Heart right ventricle (tissue), 16 donors: ENCODE data around the gene PNKD. TPM values are rescaled to one million over a fixed set of nuclear protein-coding genes. Genes with fewer than 3 reads are reported as not detected.
A peak's percentile ranks its signal among the peaks of the same experiment; 100 is the strongest.

Experiments used
- ATAC-seq, 8 donors: fragments of 200-7000 bp; cut with Tn5 transposase; one replicate each; pipeline ENCODE4 v1.9.1; 2020; ENCODE audit warnings: mild to moderate bottlenecking in 8 of 8, moderate library complexity in 8 of 8, moderate number of reproducible peaks in 1 of 8
- DNase-seq, 2 donors: peaks; one replicate each; pipeline ENCODE4 v3.0.0-alpha.2; 2020
- H3K27ac ChIP-seq, 10 donors: fragments of 200-600 bp; sonication (generic) in 2 of 10; one replicate each; pipeline versions ENCODE4 v1.5.0 to v1.8.0; 2020 to 2022; ENCODE audit warnings: mild to moderate bottlenecking in 3 of 10
- H3K27me3 ChIP-seq, 7 donors: fragments of 200-600 bp; one replicate each; pipeline ENCODE4 v1.8.0; 2021 to 2022; ENCODE audit warnings: mild to moderate bottlenecking in 2 of 7
- H3K36me3 ChIP-seq, 9 donors: fragments of 200-600 bp; sonication (generic) in 1 of 9; one replicate each; pipeline versions ENCODE4 v1.5.0 to v1.8.0; 2020 to 2022; ENCODE audit warnings: mild to moderate bottlenecking in 2 of 9
- H3K4me1 ChIP-seq, 9 donors: fragments of 200-600 bp; sonication (generic) in 1 of 9; one replicate each; pipeline versions ENCODE4 v1.5.0 to v1.8.0; 2020 to 2022; ENCODE audit warnings: mild to moderate bottlenecking in 4 of 9
- H3K4me3 ChIP-seq, 10 donors: fragments of 200-600 bp; sonication (generic) in 2 of 10; one replicate each; pipeline versions ENCODE4 v1.5.0 to v1.8.0; 2020 to 2022; ENCODE audit warnings: mild to moderate bottlenecking in 7 of 10, moderate library complexity in 2 of 10
- H3K9me3 ChIP-seq, 11 donors: fragments of 200-600 bp in 10 of 11; sonication (generic) in 2 of 11; one replicate each; pipeline versions ENCODE4 v1.5.0 to v1.8.0; 2013 to 2022; ENCODE audit warnings: mild to moderate bottlenecking in 2 of 11, control low read depth in 1 of 11, moderate library complexity in 1 of 11
- WGBS, 2 donors: extraction: QIAGEN DNeasy Blood & Tissue Kit; methylation state at CpG; one replicate each; pipeline ENCODE4 v1.1.7; 2013; ENCODE audit warnings: inconsistent platforms in 1 of 2; 5-methylcytosine and 5-hydroxymethylcytosine counted together
- intact Hi-C, 10 donors: fragments of 100-400 bp; cut with DNase I; formaldehyde crosslinking; loops; one replicate each; pipeline versions ENCODE4 v1.11.1 to v1.14.2; 2022
- polyA plus RNA-seq, 2 donors: library from polyadenylated mRNA; stranded (reverse); fragments of 200-250 nt; gene quantifications; one replicate each; pipeline ENCODE4 v1.2.3, GENCODE V29; 2013
- total RNA-seq, 10 donors: library from RNA; stranded (reverse); fragmentation: NEBNext Ultra II Directional in 3 of 10; extraction: Animal tissue kit (Norgen Biotek cat#: 25700) in 3 of 10; gene quantifications; one replicate each; pipeline versions ENCODE4 v1.2.1 to v1.2.4, GENCODE V29; 2021 to 2023
- TF ChIP-seq, protein P1 (sequence below), 9 donors: fragments of 200-600 bp; sonication (generic) in 2 of 9; IDR thresholded peaks; one replicate each; pipeline versions ENCODE4 v1.5.0 to v1.8.0; 2021 to 2022; ENCODE audit warnings: antibody characterized with exemption in 9 of 9, mild to moderate bottlenecking in 5 of 9, moderate library complexity in 1 of 9
- donor health status: Arrhythmogenic right ventricular cardiomyopathy.
- donor health status: ischemic (EF 13 %, LVEDD 7.1; RV severe dilation, severe dysfunction).
- donor health status: healthy with polysubstance abuse.
- donor health status: DM: no; HTN: yes; CAD: no.
- donor health status: DM: no; HTN: no; CAD: no.
- donor health status: ischemic (EF 25% LVEDD 6.9; RV normal size, moderate dysfunction).
- donor health status: ischemic (EF 25% LVEDD 5.7; RV mildly dilated, moderate dysfunction).
- donor health status: healthy.
- donor health status: DM: yes; HTN: yes; CAD: no.
- donor health status: Ischemic cardiomyopathy.
- donor health status: ischemic (EF 35%, LVEDD 5.7; RV mildly dilated, moderate dysfunction).
- donor health status: nonischemic (EF 11% LVEDD 7.7; RV severe dilation, severe dysfunction).
- donor health status: DM: yes; HTN: yes; CAD: no.
- donor health status: PGD.
- donor health status: ischemic (EF 29% LVEDD 5.4; RV normal size, mild dysfunction).
- donor health status: nonischemic (EF 23%, LVEDD 6.1; RV moderate dilation, normal function).

The PNKD gene
- total and polyA plus RNA-seq, 12 donors, result 56.9 to 138 (median 75.7) TPM

DNA sequence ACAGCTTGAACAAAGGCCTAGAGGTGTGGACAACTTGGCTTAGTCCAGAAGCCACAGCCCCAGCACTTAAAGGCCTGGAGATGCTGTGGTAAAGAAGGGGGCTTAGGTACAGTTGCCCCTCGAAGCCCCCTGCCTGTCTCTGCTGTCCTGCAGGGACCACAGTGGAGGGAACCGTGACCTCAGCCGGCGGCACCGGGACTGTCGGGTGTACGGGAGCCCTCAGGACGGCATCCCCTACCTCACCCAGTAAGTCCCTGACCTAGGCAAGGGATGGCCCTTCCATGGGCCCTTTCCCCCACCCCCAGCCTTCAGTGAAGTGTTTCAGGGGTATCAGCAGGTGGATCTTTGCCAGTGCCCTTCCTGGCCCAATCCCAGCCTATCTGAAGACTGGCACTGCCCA, 71.1 kb downstream of the PNKD start:
- Histone ChIP-seq H3K36me3 (peaks cover 0 to 32% (median 0%) of the 10 kb centered on the region in 9 donors), H3K4me1 (no peaks in the 10 kb centered on the region), H3K4me3 (no peak overlapping the region), H3K27me3 (no peaks in the 10 kb centered on the region), H3K27ac (no peak overlapping the region), H3K9me3 (no peaks in the 10 kb centered on the region)
- intact Hi-C loops, result no loop called here
- no peak for DNase-seq
- TF ChIP-seq, protein P1, sequence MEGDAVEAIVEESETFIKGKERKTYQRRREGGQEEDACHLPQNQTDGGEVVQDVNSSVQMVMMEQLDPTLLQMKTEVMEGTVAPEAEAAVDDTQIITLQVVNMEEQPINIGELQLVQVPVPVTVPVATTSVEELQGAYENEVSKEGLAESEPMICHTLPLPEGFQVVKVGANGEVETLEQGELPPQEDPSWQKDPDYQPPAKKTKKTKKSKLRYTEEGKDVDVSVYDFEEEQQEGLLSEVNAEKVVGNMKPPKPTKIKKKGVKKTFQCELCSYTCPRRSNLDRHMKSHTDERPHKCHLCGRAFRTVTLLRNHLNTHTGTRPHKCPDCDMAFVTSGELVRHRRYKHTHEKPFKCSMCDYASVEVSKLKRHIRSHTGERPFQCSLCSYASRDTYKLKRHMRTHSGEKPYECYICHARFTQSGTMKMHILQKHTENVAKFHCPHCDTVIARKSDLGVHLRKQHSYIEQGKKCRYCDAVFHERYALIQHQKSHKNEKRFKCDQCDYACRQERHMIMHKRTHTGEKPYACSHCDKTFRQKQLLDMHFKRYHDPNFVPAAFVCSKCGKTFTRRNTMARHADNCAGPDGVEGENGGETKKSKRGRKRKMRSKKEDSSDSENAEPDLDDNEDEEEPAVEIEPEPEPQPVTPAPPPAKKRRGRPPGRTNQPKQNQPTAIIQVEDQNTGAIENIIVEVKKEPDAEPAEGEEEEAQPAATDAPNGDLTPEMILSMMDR (IDR thresholded peaks at IDR 0.05), result no peak
- 96 to 98% methylated on average over 8 of the region's 8 CpGs for WGBS, 2 donors
- ATAC-seq, result no peak

DNA sequence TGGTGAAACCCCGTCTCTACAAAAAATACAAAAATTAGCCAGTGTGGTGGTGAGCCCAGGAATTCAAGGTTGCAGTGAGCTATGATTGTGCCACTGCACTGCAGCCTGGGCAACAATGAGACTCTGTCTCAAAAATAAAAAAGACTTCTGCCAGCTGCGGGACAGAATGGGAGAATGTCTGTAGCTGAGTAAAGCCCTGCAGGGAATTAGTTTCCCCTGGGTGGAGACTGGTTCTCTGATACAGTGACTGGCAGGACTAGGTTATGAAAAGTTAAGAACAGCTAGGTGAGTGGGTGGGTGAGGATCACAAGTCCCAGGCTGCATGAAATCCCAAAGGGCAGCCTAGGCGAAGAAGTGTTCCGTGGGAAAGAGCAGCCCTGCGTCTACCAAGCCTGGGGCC, 72.5 kb downstream of the PNKD start:
- no peak overlapping the region for H3K27ac ChIP-seq
- ATAC-seq (no peak), DNase-seq (no peak)
- TF ChIP-seq, protein P1 (IDR thresholded peaks at IDR 0.05), result no peak
- H3K4me3 ChIP-seq, result no peak overlapping the region
- peaks cover 0 to 32% (median 0%) of the 10 kb centered on the region in 9 donors for H3K36me3 ChIP-seq
- 91 to 96% methylated on average over 5 of the region's 5 CpGs for WGBS, 2 donors
- H3K4me1 ChIP-seq, result no peaks in the 10 kb centered on the region
- intact Hi-C loops, result no loop called here
- no peaks in the 10 kb centered on the region for H3K9me3 ChIP-seq
- H3K27me3 ChIP-seq, result no peaks in the 10 kb centered on the region

DNA sequence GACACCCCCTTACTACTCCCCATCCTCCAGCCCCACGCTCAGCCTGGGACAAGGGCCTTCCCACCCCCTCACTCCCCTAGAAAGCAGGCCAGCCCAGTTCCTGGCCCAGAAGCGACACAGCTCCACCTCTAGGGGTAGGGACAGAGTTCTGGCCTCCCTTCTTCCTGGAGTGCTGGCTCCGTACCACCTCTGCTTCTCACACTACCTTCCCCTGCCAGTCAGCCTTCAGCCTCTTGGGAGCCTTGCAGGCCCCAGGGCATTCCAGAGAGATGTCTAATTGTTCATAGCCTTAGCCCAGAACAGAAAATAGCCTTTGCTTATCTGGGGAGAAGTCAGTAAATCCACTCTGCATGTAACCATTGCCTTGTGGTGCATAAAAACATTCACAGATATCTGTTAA, 73.3 kb downstream of the PNKD start:
- intact Hi-C loops, result no loop called here
- ATAC-seq, result peak in 1 of 8 donors; percentile 16
- no peak overlapping the region for H3K4me3 ChIP-seq

DNA sequence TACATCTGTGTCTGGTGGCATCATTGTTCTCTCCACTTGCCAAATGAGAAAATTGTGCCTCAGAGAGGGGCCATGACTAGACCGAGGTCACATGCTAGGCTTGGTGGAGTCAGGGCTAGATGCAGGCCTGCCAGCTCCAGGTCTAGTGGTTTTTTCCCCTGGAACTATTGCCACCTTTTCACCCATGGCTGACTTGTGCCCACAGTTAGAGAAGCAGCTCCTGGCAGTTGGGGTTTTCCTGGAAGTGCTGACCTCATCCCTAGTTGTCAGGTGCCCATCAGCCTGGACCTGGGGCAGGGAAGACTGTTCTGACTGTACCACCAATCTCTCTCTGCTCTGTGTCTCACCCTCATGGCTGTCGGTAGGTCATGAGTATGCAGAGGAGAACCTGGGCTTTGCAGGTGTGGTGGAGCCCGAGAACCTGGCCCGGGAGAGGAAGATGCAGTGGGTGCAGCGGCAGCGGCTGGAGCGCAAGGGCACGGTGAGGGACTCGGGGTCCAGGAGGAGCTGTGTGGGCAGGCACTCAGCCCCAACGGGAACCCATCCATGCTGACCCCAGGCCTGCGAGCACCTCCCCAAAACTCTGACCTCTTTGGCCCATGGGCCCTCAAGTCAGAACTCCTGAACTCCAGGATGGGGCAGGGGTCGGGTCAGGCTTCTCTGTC, 73.9 kb downstream of the PNKD start:
- no peak overlapping the region for H3K4me3 ChIP-seq
- DNase-seq, result no peak
- no peaks in the 10 kb centered on the region for H3K27me3 ChIP-seq
- H3K27ac ChIP-seq, result no peak overlapping the region
- no peak for ATAC-seq
- TF ChIP-seq, protein P1 (IDR thresholded peaks at IDR 0.05), result no peak
- intact Hi-C loops, result no loop called here
- WGBS, 2 donors, result 97% methylated on average over 12 of the region's 12 CpGs
- H3K36me3 ChIP-seq, result peaks cover 0 to 32% (median 0%) of the 10 kb centered on the region in 9 donors
- no peaks in the 10 kb centered on the region for H3K4me1 ChIP-seq
- no peaks in the 10 kb centered on the region for H3K9me3 ChIP-seq

More for the DNA sequence above, 73.3 kb downstream of the PNKD start:
- peaks cover 0 to 32% (median 0%) of the 10 kb centered on the region in 9 donors for H3K36me3 ChIP-seq
- DNase-seq, result no peak
- H3K27ac ChIP-seq, result no peak overlapping the region
- no peaks in the 10 kb centered on the region for H3K9me3 ChIP-seq
- no peaks in the 10 kb centered on the region for H3K27me3 ChIP-seq
- H3K4me1 ChIP-seq, result no peaks in the 10 kb centered on the region
- 79% methylated on average over 3 of the region's 3 CpGs for WGBS, 2 donors
- TF ChIP-seq, protein P1 (IDR thresholded peaks at IDR 0.05), result no peak
